Nephron (organoid): ENCODE data around the gene TPRA1.
A peak's percentile ranks its signal among the peaks of the same experiment; 100 is the strongest.

Experiments used
- H3K27ac Mint-ChIP-seq, 3 experiments: 2 replicates each; pipeline ENCODE4 v1.8.0; 2020; ENCODE audit warnings: mixed read lengths in 3 of 3, mild to moderate bottlenecking in 2 of 3, moderate library complexity in 1 of 3
- H3K27me3 Mint-ChIP-seq: 2 replicates; pipeline ENCODE4 v1.8.0; 2021; ENCODE audit warnings: low read depth, mild to moderate bottlenecking, moderate library complexity, mixed read lengths
- H3K36me3 Mint-ChIP-seq: 2 replicates; pipeline ENCODE4 v1.8.0; 2020; ENCODE audit warnings: low read depth, mixed read lengths
- H3K4me1 Mint-ChIP-seq: 2 replicates; pipeline ENCODE4 v1.8.0; 2020; ENCODE audit warnings: mixed read lengths
- H3K4me3 Mint-ChIP-seq, 3 experiments: 2 replicates each; pipeline ENCODE4 v1.8.0; 2020; ENCODE audit warnings: mild to moderate bottlenecking in 3 of 3, mixed read lengths in 3 of 3, moderate library complexity in 2 of 3
- H3K9me3 Mint-ChIP-seq: 2 replicates; pipeline ENCODE4 v1.8.0; 2020; ENCODE audit warnings: mixed read lengths
- CTCF ChIP-seq, 3 experiments: fragments of 200-600 bp; sonication (generic); IDR thresholded peaks; one replicate each; pipeline ENCODE4 v1.5.0; 2021; ENCODE audit warnings: antibody characterized with exemption in 3 of 3; ENCODE audit not compliant: unreplicated experiment in 3 of 3

The TPRA1 gene

GRCh38 chr3:127556565-127556964 is 34.0 kb downstream of the TPRA1 start:
- Mint-ChIP-seq H3K4me3 (no peak overlapping the region), H3K36me3 (no peaks in the 10 kb centered on the region), H3K27ac (no peak overlapping the region), H3K27me3 (peaks cover 4% of the 10 kb centered on the region), H3K4me1 (peaks cover 12% of the 10 kb centered on the region), H3K9me3 (peaks cover 2% of the 10 kb centered on the region)
- TF ChIP-seq CTCF (IDR thresholded peaks at IDR 0.05; ENCODE audit: unreplicated experiment in 3 of 3), result no peak

- H3K9me3 Mint-ChIP-seq, result peaks cover under 1% of the 10 kb centered on the region
- H3K4me3 Mint-ChIP-seq, result no peak overlapping the region
- H3K27ac Mint-ChIP-seq, result peak overlapping the region in 1 of 3 experiments; percentile 54
- no peaks in the 10 kb centered on the region for H3K36me3 Mint-ChIP-seq
- H3K27me3 Mint-ChIP-seq, result peaks cover 4% of the 10 kb centered on the region
- H3K4me1 Mint-ChIP-seq, result peaks cover 22% of the 10 kb centered on the region
- TF ChIP-seq CTCF (IDR thresholded peaks at IDR 0.05; ENCODE audit: unreplicated experiment in 3 of 3), result no peak
Measured at GRCh38 chr3:127555108-127555507, 35.4 kb downstream of the TPRA1 start.

- peaks cover 38% of the 10 kb centered on the region for H3K4me1 Mint-ChIP-seq
- H3K27ac Mint-ChIP-seq, result peak overlapping the region; percentile 5 to 52 (median 8)
Measured at GRCh38 chr3:127552038-127552437, 38.5 kb downstream of the TPRA1 start.

GRCh38 chr3:127551178-127551577 is 39.4 kb downstream of the TPRA1 start:
- H3K4me1 Mint-ChIP-seq, result peaks cover 46% of the 10 kb centered on the region
- peaks cover 12% of the 10 kb centered on the region for H3K27me3 Mint-ChIP-seq
- H3K27ac Mint-ChIP-seq, result peak overlapping the region in 2 of 3 experiments; percentile 8 to 52
- no peak for TF ChIP-seq CTCF (IDR thresholded peaks at IDR 0.05; ENCODE audit: unreplicated experiment in 3 of 3)
- H3K36me3 Mint-ChIP-seq, result no peaks in the 10 kb centered on the region
- no peaks in the 10 kb centered on the region for H3K9me3 Mint-ChIP-seq
- peak overlapping the region in 1 of 3 experiments; percentile 1 for H3K4me3 Mint-ChIP-seq

More at GRCh38 chr3:127552038-127552437, 38.5 kb downstream of the TPRA1 start:
- Mint-ChIP-seq H3K4me3 (no peak overlapping the region), H3K27me3 (peaks cover 12% of the 10 kb centered on the region), H3K9me3 (no peaks in the 10 kb centered on the region), H3K36me3 (no peaks in the 10 kb centered on the region)
- no peak for TF ChIP-seq CTCF (IDR thresholded peaks at IDR 0.05; ENCODE audit: unreplicated experiment in 3 of 3)

GRCh38 chr3:127550468-127551157 is 39.9 kb downstream of the TPRA1 start:
- Mint-ChIP-seq H3K27ac (peak overlapping the region in 2 of 3 experiments; percentile 17 to 29), H3K36me3 (no peaks in the 10 kb centered on the region), H3K9me3 (no peaks in the 10 kb centered on the region), H3K4me1 (peaks cover 46% of the 10 kb centered on the region), H3K27me3 (peaks cover 12% of the 10 kb centered on the region), H3K4me3 (no peak overlapping the region)
- TF ChIP-seq CTCF (IDR thresholded peaks at IDR 0.05; ENCODE audit: unreplicated experiment in 3 of 3), result no peak
